GM19099 (cell line): Measurements from ENCODE around the gene WNK1.

Experiments used
- POLR2A ChIP-seq: IDR thresholded peaks from 3 replicates; pipeline ENCODE4 v1.6.1; 2011; ENCODE audit warnings: low read depth; ENCODE audit not compliant: insufficient read length; ENCODE audit errors: extremely low read depth

Gene WNK1

DNA sequence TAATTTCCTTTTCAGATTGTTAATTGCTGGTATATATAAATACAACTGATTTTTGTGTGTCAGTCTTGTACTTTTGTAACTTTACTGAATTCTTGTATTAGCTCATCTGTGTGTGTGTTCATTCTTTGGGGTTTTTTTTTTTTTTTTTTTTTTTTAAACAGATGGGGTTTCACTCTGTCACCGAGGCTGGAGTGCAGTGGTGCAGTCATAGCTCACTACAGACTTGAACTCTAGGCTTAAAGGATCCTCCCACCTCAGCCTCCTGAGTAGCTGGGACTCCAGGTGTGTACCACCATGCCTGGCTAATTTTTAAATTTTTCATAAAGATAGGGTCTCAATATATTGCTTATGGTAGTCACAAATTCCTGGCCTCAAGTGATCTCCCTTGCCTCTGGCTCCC is 68.0 kb downstream of the WNK1 start:
- no peak for TF ChIP-seq POLR2A

DNA sequence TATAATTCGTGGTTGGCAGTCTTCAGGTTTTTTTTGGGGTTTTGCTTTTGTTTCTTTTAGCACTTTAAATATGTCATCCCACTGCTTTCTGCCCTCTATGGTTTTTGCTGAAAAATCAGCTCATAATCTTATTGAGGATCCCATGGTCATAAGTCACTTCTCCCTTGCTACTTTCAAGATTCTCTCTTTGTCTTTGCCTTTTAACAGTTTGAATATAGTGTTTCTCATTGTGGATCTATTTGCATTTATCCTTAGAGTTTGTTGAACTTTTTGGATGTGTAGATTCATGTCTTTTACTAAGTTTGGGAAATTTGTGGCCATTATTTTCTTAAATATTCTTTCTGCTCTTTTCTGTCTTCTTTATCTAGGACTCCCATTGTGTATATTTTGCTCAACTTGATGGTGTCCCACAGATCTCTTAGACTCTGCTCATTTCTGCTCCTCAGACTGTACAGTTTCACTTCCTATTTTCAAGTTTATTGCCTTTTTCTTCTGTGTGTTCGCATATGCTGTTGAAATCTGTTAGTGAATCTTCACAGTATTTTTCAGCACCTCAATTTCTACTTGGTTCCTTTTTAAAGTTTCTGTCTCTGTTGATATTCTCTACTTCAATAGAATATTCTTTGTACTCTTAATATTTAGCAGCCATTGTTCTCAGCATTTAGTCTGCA is 70.8 kb downstream of the WNK1 start:
- TF ChIP-seq POLR2A: no peak

DNA sequence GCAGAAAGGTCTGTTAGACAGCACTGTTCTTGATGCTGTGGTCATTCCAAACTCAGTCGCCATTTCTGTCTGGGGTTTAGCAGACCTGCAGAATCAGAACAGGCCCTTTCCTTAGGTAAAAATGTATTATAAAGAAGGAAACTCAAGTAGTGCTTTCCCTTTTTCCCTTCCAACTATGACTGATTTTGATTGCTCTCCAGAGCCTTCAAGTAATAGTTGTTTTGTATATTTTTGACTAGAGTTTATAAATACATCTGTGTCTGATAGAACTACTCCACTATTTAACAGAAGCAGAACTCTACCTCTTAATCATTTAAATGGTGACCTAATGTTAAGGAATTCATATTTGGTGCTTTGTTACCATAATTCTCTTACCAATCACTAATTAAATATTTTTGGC is 74.0 kb downstream of the WNK1 start:
- TF ChIP-seq POLR2A: no peak

DNA sequence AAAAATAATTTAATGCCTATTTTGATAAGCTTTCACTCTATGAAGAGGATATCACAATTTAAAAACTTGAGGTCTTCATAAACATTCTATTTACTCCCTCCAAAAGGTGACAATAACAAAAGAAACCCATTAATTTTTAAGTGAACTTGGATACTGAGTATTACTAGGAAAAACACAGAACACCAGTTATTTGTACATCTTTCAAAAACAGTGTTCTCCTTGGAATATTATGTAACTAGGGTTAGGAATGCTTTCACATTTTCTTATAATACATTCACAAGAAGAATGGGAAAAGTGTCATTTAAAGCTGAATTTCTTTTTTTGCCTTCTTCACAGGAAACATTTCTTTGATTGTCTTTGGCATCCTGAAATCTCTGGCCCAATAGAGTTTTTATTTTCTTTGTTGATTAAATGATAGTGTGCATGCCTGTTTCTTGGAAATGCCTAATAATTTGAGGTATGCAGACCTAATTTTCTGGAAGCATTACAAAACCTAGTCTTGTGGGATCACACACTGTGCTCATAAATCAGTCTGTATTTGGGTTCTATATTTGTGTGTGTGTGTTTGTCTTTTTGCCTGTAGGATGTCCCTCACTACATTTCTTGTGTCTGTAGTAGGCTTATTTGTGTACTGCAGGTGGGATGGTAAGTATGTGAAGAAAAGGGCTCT is 76.5 kb downstream of the WNK1 start:
- TF ChIP-seq POLR2A: no peak

DNA sequence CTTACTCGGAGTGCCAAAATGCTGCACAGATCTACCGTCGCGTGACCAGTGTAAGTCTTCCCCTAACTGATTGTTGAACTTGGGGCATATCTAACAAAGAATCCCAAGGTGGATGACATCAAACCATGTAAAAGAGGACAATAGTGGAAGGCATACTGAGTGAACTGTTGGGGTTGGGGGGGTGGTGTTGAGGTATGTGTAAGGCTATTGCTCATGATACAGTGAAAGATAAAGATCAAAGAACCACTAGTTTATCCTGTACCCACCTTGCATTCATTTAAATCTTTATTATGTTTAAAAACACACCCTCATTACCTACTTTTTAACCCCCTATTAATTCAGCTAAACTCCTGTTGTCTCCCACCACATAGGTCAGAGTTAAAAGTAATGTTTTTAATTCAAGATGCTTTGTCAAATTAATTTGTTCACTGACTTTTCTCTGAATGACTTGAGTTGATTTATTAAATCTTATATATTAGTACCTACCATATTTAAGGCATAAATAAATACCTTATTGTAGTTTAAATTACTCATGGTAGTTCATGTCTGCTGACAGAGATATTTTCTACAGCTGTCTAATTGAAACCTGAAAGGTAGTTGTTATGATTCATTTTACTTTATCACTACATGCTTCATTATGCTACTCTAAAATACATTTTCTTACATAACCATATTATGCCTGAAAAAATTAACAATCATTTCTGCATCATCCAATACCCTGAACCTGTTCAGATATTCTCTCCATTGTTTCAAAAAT is 77.9 kb downstream of the WNK1 start:
- no peak for TF ChIP-seq POLR2A

DNA sequence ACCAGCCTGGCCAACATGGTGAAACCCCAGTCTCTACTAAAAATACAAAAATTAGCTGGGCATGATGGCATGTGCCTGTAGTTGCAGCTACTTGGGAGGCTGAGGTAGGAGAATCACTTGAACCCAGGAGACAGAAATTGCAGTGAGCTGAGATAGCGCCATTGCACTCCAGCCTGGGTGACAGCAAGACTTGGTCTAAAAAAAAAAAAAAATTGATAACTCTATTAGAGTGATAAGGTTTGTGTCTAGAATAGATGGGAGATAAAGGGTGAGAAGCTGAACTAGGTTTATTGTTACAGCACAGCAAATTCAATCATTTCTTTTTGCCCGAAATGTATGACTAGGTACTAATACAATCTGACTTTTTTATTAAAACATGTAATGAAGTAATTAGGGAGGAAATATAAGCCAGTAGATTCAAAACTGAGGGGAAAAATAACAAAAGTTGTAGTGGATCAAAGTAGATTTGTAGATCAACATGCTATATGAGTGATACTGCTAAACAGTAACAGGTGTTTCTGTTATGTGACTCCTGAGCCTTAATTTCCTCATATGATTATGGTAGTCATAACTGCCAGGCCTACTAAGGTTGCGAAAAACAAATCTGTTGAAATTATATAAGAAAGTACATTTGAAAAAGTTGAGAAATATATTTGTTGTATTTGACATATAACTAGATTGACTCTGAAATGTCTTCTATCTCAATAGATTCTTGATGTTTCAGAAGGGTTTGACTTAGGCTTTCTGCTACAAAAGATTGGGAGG is 83.6 kb downstream of the WNK1 start:
- TF ChIP-seq POLR2A: no peak

DNA sequence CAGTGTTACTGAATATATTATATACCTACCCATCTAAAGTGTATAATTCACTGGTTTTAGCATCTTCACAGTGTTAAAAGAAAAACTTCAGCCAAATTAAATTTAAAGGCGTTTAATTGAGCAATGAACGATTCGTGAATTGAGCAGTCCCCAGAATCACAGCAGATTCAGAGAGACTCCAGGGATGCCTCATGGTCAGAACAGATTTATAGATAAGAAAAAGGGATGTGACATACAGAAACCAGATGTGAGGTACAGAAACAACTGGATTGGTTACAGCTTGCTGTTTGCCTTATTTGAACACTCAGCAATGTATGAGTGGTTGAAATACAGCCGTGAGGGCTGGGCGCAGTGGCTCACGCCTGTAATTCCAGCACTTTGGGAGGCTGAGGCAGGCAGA is 84.6 kb downstream of the WNK1 start:
- no peak for TF ChIP-seq POLR2A

DNA sequence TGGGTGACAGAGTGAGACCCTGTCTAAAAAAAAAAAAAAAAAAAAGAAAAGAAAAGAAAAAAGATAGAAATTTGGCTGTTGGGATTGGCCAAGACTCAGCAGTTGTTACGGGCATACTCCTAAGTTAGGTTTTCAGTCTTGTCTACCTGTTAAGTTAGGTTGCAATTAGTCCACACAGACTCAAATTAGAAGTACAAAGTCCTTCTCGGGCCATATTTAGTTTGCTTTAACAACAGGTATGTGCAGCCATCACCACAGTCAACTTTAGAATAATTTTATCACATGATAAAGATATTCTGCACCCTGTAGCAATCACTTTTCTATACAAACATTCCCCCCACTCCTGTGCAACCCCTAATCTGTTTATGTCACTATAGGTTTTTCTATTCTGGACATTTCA is 85.2 kb downstream of the WNK1 start:
- TF ChIP-seq POLR2A: no peak

DNA sequence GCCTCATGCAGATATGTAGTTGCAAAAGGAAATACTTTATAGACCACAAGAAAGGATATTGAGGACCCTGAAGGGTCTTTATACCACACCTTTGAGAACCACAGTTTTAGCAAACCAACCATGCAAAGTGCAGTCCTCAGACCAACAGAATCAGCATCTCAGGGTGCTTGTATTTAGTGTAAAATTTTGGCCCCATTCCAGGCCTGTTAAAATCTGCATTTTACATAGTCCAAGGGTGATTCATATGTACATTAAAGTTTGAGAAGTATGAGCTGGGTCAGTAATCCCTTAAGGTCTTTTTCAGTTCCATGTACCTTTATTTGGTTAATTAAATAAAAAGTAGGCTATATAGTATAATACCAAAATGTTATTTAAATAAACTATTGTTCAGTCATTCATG is 91.2 kb downstream of the WNK1 start:
- TF ChIP-seq POLR2A: no peak

DNA sequence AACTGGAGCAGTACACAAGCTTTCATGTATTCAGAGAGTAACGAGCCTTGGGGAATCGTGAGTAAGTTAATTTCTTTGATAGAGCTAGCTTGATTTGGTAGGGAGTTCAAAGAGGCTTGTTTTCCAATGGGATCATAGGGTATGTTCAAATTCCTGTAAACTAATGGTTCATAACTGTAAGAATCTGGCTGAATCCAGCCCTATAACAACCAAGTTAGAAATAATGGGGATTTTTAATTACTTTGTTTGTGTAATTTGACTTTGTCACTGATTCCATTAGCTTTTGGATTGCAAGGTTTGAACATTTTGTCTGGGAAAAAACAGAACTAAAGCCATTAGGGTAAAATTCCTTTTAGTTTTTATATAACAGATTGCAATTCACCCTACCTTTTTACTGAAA is 94.0 kb downstream of the WNK1 start:
- no peak for TF ChIP-seq POLR2A

DNA sequence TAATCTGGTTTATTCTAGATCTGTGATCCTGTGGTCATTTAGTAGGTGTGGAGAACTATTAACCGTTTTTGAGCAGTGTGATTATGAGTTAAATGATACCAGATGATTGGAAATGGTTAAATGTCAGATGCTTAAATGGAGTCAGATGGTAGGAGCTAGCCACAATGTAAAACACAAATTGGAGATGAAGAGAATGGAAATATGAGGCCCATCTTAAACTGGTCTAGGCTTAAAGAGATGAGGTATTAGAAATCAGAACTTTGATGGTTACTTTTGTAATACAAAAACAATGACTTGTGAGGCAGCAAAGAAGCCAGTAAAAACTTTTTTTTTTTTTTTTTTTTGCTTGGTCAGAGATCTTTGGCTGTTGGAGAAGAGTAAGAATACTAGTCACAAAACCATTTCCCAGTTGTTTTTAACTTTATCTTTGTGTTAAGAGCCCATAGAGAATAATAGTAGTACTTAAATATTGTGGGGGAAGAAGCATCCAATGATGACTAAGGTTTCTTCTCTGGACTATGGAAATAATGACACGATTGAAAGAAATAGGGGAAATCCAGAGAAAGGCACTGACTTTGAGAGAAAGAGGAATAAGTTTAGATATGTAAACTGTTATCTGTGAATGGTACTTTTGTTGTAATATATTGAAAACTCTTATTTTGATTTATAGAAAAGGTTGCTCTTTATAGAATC is 95.9 kb downstream of the WNK1 start:
- TF ChIP-seq POLR2A: no peak

DNA sequence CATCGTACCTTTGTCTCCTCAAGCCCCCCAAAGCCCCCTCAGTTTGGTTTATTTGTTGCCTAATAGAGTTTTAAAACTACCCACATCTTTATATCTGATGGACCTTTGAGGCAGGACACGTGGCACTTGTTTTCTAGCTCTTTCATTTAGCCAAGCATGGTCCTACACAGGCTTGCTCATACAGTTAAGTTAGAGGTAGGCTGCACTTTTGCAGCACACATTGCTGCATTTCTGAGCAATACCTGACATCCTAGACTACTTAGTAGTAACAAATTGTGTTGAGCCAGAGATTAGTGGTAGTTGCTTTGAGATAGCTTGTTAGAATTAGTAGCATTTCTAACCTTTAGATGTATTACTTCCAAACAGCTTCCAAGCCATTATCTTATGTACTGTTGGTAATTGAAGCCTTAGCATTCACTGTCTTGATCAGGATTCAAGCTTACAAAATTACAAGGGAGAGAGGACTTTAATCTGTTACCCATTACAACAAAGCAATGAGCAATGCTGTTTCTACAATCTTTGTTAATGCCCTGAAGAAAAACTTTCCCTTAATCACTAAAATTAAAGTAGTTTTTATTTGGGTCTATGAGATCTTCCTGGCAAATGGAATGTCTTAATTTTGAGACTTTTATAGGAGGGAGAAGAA is 96.6 kb downstream of the WNK1 start:
- TF ChIP-seq POLR2A: no peak

DNA sequence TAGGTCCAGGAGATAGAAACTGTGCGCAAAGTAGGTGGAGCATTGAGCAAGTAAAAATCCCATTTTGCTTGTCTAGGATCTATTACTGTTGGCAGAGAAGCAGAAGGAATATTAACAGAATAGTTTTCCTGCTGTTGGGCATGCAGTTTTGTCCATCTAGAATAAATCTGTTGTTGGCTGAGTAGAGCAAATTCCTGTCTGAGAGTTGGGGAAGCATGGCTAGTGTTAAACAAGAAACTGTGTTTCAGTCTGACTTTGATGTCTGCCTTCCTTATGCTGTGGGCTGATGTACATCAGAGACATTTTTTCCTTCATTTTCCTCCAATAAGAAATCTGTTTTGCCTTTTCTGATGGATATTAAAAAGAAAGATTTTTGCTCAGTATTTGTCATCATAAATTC is 99.0 kb downstream of the WNK1 start:
- no peak for TF ChIP-seq POLR2A

DNA sequence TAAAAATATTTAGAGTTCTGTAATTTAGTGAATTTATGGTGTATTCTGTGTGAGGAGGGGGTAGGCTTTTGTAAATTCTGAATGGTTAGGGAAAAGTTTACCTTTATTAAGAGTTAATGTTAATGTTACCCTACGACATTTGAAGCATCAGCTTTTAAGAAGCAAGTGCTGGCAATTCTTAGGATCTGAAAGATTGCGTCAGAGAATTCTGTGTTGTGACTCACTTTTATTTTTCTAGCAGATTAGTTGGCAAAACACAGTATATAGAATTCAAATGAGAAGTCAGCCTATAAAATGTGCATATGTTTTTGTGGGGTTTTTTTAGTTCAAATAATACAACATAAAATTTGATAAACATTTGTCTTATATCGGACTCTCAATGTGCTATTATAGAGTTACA is 99.5 kb downstream of the WNK1 start:
- TF ChIP-seq POLR2A: no peak

DNA sequence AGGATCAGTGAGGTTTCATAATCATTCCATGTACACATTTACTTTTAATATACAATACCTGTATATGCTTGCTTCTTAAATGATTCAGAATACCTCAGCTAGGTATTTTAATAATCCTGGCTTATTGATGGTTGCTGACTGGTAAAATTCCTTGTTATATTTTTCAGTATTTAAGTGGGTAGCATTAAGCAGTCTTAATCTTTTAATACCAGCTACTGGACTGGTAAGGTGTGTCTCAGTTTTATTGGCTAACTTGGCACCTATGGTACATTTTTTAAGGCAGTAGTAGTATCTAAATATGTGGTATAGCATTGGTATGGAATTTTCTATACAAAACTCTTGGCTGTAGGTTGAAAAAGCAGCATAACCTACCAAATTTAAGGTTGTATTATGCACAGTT is 100.5 kb downstream of the WNK1 start:
- TF ChIP-seq POLR2A: no peak

DNA sequence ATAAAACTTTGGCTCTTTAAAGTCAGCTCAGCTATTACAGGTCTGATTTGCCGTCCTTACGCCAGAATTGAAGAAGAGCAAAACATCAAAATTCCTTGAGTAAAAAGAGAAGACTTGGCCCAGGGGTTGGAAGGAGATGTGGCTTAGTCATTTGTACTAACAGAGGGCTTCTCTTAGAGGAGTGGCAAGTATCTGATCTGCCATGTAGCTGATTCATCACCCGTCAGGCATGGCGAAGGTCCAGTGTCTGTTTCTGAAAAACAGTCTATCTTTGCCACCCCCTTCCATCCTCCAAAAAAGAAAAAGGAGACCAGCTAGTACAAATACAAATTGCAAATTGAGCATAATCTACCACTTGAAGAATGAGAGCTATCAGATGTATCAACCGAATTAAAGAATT is 105.2 kb downstream of the WNK1 start:
- no peak for TF ChIP-seq POLR2A
